Tibial nerve (tissue), 4 donors: ENCODE results near the gene FAM162B. TPM values are rescaled to one million over a fixed set of nuclear protein-coding genes. Genes with fewer than 3 reads are reported as not detected.
A peak's percentile ranks its signal among the peaks of the same experiment; 100 is the strongest.

ENCODE experiments used
- DNase-seq, 2 donors: peaks; one replicate each; pipeline ENCODE4 v3.0.0-alpha.2; 2019; ENCODE audit warnings: low spot score in 2 of 2
- H3K27ac ChIP-seq, 4 donors: fragments of 200-600 bp; sonication (generic) in 3 of 4; one replicate each; pipeline ENCODE4 v1.5.1; 2017 to 2019; ENCODE audit warnings: mild to moderate bottlenecking in 1 of 4
- H3K27me3 ChIP-seq, 2 donors: fragments of 200-600 bp; sonication (generic) in 1 of 2; one replicate each; pipeline versions ENCODE4 v1.5.1 to v1.6.0; 2017 to 2019
- H3K36me3 ChIP-seq, 3 donors: fragments of 200-600 bp; sonication (generic); one replicate each; pipeline ENCODE4 v1.5.1; 2018 to 2019
- H3K4me1 ChIP-seq, 4 donors: fragments of 200-600 bp; sonication (generic) in 3 of 4; one replicate each; pipeline ENCODE4 v1.5.1; 2017 to 2019
- H3K4me3 ChIP-seq, 4 donors: fragments of 200-600 bp; sonication (generic) in 3 of 4; one replicate each; pipeline ENCODE4 v1.5.1; 2017 to 2019; ENCODE audit warnings: mild to moderate bottlenecking in 1 of 4, moderate library complexity in 1 of 4
- H3K9me3 ChIP-seq, 4 donors: fragments of 200-600 bp; sonication (generic) in 3 of 4; one replicate each; pipeline ENCODE4 v1.5.1; 2017 to 2019
- CTCF ChIP-seq, 5 experiments: fragments of 200-600 bp in 3 of 5; fragments of 450-650 bp in 2 of 5; sonication (generic) in 3 of 5; IDR thresholded peaks; one replicate each; pipeline ENCODE4 v1.5.1; 2016 to 2019; ENCODE audit warnings: antibody characterized with exemption in 5 of 5, mild to moderate bottlenecking in 3 of 5, moderate library complexity in 2 of 5
- EP300 ChIP-seq, 2 donors: sonication (generic); formaldehyde crosslinking; IDR thresholded peaks; one replicate each; pipeline ENCODE4 v1.6.1; 2017; ENCODE audit warnings: antibody characterized with exemption in 2 of 2, mild to moderate bottlenecking in 1 of 2
- POLR2A ChIP-seq, 2 donors: fragments of 450-650 bp; IDR thresholded peaks; one replicate each; pipeline ENCODE4 v1.6.1; 2017; ENCODE audit warnings: antibody characterized with exemption in 2 of 2, mild to moderate bottlenecking in 2 of 2, moderate library complexity in 2 of 2
- WGBS, 2 donors: methylation state at CpG; one replicate each; pipeline ENCODE4 v1.1.5; 2018; 5-methylcytosine and 5-hydroxymethylcytosine counted together
- total RNA-seq, 4 donors: library from RNA; depleted of rRNA; stranded (reverse); fragments of >200 nt; gene quantifications; one replicate each; pipeline ENCODE4 v1.1.0, GENCODE V29; 2016

FAM162B gene
- total RNA-seq, 4 donors from 2014 or later = 6.7 to 26.7 (median 14.3) TPM

- Histone ChIP-seq H3K36me3 (no peaks in the 10 kb centered on the region), H3K4me3 (no peak overlapping the region), H3K9me3 (no peaks in the 10 kb centered on the region), H3K27me3 (no peaks in the 10 kb centered on the region), H3K27ac (no peak overlapping the region), H3K4me1 (no peaks in the 10 kb centered on the region)
- no peak for DNase-seq
- no peak for TF ChIP-seq POLR2A (IDR thresholded peaks at IDR 0.05)
- TF ChIP-seq CTCF (IDR thresholded peaks at IDR 0.05) = no peak
- TF ChIP-seq EP300 (IDR thresholded peaks at IDR 0.05) = no peak
- WGBS, 2 donors = 82 to 83% methylated on average over 3 of the region's 3 CpGs
Measured at GRCh38 chr6:116793224-116793623, 27.7 kb upstream of the FAM162B start.

- WGBS, 2 donors = 52 to 53% methylated on average over 5 of the region's 5 CpGs
- H3K4me3 ChIP-seq = no peak overlapping the region
- H3K27ac ChIP-seq = no peak overlapping the region
- no peak for DNase-seq
- no peaks in the 10 kb centered on the region for H3K36me3 ChIP-seq
- H3K27me3 ChIP-seq = no peaks in the 10 kb centered on the region
- H3K4me1 ChIP-seq = no peaks in the 10 kb centered on the region
- TF ChIP-seq EP300 (IDR thresholded peaks at IDR 0.05) = no peak
- no peaks in the 10 kb centered on the region for H3K9me3 ChIP-seq
Measured at GRCh38 chr6:116783852-116784251, 18.3 kb upstream of the FAM162B start.

- H3K4me1 ChIP-seq = no peaks in the 10 kb centered on the region
- no peaks in the 10 kb centered on the region for H3K27me3 ChIP-seq
- TF ChIP-seq EP300 (IDR thresholded peaks at IDR 0.05) (no peak), POLR2A (IDR thresholded peaks at IDR 0.05) (no peak), CTCF (IDR thresholded peaks at IDR 0.05) (peak; percentile 25 to 48 (median 35))
- no peaks in the 10 kb centered on the region for H3K9me3 ChIP-seq
- no peaks in the 10 kb centered on the region for H3K36me3 ChIP-seq
- peak overlapping the region in 1 of 4 donors; percentile 0 for H3K4me3 ChIP-seq
- 24 to 37% methylated on average over 13 of the region's 13 CpGs for WGBS, 2 donors
- DNase-seq = no peak
- no peak overlapping the region for H3K27ac ChIP-seq
Measured at GRCh38 chr6:116779573-116780164, 14.2 kb upstream of the FAM162B start.

GRCh38 chr6:116773886-116774285 is 8.4 kb upstream of the FAM162B start:
- TF ChIP-seq EP300 (IDR thresholded peaks at IDR 0.05) = no peak
- TF ChIP-seq CTCF (IDR thresholded peaks at IDR 0.05) = no peak
- no peak for TF ChIP-seq POLR2A (IDR thresholded peaks at IDR 0.05)
- H3K27ac ChIP-seq = no peak overlapping the region
- peaks cover 0 to 14% (median 0%) of the 10 kb centered on the region in 4 donors for H3K4me1 ChIP-seq
- no peaks in the 10 kb centered on the region for H3K27me3 ChIP-seq
- H3K36me3 ChIP-seq = no peaks in the 10 kb centered on the region
- H3K9me3 ChIP-seq = no peaks in the 10 kb centered on the region
- no peak for DNase-seq
- no peak overlapping the region for H3K4me3 ChIP-seq
- WGBS, 2 donors = 51 to 59% methylated on average over 1 of the region's 1 CpG

- 85 to 90% methylated on average over 1 of the region's 1 CpG for WGBS, 2 donors
- TF ChIP-seq EP300 (IDR thresholded peaks at IDR 0.05) (no peak), CTCF (IDR thresholded peaks at IDR 0.05) (no peak), POLR2A (IDR thresholded peaks at IDR 0.05) (no peak)
- peaks cover 0 to 19% (median 0%) of the 10 kb centered on the region in 4 donors for H3K4me1 ChIP-seq
- no peaks in the 10 kb centered on the region for H3K9me3 ChIP-seq
- H3K4me3 ChIP-seq = no peak overlapping the region
- DNase-seq = no peak
- H3K36me3 ChIP-seq = no peaks in the 10 kb centered on the region
- H3K27me3 ChIP-seq = no peaks in the 10 kb centered on the region
- H3K27ac ChIP-seq = no peak overlapping the region
Measured at GRCh38 chr6:116772450-116772849, 6.9 kb upstream of the FAM162B start.
